ENCODE measurements around the gene ZNF276.
"Not testable (repeated sequence)": the region's sequence is repeated elsewhere in the genome, so short reads cannot be mapped to it uniquely, and the experiment has no call there.

Gene ZNF276

GRCh38 chr16:89738072-89738377, 16.7 kb downstream of the ZNF276 start:
- DNase-seq, result no peak

DNA sequence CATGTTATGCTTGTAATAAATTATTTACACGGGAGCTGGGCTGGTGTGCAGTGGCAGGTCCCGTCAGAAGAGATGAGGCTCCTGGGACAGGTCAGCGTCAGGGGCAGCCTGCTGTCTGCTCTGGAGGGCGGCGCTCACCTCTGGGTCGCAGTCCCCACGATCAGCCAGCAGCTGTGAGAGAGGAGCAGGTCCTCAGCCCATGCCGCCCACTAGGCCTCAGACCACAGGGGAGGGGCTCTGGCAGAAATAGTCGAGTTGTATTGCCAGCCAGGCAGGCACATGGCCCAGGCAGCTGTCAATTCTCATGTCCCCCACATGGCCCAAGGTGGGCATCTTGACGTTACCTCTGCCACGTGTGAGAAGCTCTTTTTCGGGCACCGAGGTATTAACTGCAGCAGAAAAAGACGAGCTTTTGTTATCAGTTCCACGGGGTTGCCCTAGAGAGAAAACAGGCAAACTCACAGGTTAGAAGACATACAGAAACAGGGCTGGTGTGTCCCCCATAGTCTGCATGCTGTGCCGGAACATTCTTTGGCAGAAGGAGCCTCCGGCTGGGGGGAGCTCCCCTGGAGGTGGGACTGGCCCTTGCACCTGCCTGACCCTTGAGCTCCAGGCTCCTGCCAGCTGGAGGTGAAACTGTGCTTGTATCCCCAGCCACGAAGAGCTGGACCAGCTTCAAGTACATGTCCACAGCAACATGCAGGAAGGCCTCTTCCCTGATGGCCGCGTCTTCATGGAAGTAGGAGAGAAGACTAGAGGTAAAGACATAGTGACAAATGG, 17.4 kb downstream of the ZNF276 start:
- no peak for DNase-seq

- no peak for DNase-seq
These were observed 18.0 kb downstream of the ZNF276 start for GRCh38 chr16:89739383-89739782.

DNA sequence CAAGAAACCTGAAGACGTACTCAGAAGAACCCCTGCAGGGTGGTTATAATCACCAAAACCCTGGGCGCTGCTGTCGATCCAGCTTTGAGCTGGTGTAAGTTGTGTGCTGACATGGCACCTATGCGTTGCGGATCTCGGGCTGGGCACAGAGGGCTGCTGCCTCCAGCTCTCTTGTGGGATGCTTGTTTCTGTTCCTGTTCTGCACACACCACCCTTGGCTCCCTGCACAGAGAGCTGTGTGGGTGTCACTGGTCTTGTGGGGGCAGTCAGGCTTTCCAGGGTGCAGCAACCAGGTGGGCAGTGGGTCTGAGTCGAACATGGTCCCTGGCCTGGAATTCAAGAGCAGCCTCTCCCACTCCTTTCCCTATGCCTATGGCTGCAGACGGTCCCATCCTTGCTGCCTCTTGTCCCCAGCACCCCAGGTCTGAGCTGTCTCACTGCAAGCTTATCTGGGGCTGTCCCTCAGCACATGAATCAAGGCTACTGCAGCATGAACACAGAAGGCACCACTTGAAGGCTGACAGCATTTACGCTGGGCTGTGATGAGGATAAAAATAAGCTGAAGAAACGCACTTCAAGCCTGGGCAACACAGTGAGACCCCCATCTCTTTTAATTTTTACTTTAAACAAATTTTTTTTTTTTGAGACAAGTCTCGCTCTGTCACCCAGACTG, 20.1 kb downstream of the ZNF276 start:
- no peak for DNase-seq

GRCh38 chr16:89742948-89743347, 21.6 kb downstream of the ZNF276 start:
- no peak for DNase-seq

GRCh38 chr16:89744813-89745212, 23.5 kb downstream of the ZNF276 start:
- DNase-seq, result no peak

DNA sequence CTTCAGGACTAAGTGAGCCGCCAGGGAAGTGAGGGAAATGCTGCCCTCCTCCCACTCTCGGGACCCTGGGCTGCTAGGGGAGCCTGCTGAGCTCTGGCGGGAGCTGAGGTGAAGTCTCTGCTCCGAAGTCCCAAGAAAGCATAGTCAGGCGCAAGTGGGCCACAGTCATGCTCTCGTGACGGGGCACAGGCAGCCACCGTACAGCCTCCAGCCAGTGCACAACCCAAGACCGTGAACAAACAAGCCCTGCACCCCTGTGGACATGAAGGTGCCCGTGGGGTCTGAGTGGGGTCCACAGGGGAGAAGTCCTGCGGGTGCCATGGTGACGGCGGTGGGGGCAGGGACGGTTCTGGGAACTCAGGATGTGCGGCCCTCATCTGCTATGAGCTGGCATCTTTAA, 24.7 kb downstream of the ZNF276 start:
- no peak for DNase-seq

DNA sequence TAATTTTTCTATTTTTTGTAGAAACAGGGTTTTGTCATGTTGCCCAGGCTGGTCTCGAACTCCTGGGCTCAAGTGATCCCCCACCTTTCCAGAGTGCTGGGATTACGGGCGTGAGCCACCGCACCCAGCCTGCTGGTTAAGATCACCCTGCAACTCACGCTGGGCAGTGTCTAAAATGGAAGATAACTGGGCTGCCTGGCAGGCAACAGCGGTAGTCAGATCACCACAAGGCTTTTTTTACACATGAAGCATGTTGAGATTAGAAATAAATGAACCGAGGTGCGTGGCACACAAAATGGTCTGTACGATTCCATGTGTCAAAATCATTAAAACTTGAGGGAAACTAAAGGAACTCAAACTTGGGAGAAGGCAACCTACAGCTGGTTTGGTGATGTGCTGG, 26.7 kb downstream of the ZNF276 start:
- DNase-seq, result no peak

GRCh38 chr16:89748921-89749320, 27.6 kb downstream of the ZNF276 start:
- no peak for DNase-seq

GRCh38 chr16:89749637-89750036, 28.3 kb downstream of the ZNF276 start:
- DNase-seq, result no peak

- DNase-seq, result no peak
These were observed 38.5 kb downstream of the ZNF276 start for GRCh38 chr16:89759746-89760340.

DNA sequence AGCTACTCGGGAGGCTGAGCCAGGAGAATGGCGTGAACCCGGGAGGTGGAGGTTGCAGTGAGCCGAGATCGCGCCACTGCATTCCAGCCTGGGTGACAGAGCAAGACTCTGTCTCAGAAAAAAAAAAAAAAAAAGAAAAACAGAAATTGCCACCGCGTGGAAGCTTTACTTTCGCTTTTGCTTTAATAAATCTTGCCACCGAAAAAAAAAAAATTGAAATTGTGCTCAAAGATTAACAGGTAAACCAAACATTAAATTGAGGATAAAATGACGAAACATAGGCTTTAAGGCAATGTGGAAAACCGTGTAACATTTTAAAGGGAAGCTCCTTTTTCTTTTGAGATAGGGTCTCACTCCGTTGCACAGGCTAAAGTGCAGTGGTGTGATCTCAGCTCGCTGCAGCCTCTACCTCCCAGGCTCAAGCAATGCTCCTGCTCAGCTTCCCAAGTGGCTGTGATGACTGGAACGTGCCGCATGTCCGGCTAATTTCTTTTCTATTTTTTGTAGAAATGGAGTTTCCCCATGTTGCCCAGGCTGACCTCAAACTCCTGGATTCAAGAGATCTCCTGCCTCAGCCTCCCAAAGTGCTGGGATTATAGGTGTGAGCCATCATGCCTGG, 40.1 kb downstream of the ZNF276 start:
- no peak for DNase-seq

GRCh38 chr16:89764711-89765201, 43.4 kb downstream of the ZNF276 start:
- no peak for DNase-seq

GRCh38 chr16:89765292-89765830, 44.0 kb downstream of the ZNF276 start:
- no peak for DNase-seq

GRCh38 chr16:89770367-89770766, 49.0 kb downstream of the ZNF276 start:
- DNase-seq, result no peak

- no peak for DNase-seq
These were observed 53.9 kb downstream of the ZNF276 start for GRCh38 chr16:89775223-89775622.

GRCh38 chr16:89778211-89778610, 56.9 kb downstream of the ZNF276 start:
- not testable (repeated sequence) for DNase-seq

DNA sequence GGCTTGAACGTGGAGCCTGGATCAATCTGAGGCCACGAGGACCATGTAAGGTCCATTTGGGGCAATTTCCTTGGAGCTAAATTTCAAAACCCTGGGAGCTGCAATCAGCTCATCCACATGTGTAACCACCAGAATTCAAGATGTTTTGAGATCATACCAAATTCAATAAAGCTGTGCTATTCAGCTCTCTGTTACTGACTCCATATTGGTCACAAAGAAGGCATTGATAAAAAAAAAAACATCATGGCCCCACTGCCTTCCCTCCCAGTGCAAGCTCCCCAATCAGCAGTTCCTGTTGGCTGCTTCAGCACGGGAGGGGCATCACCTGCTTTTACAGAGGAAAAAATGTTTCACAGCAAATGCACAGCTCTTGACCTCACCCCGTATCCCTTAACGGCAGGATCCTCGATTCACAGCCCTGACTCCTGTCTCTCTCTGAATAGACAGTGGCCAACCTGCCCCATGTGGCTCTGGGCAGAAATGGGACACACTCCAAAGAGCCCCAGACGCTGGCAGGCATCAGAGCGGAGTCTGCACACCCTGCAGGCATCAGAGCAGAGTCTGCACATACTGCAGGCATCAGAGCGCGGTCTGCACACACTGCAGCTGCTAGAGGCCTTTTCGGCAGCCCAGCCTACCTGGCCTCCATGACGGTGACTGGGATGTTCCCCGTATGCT, 58.0 kb downstream of the ZNF276 start:
- DNase-seq, result peak; percentile 12

DNA sequence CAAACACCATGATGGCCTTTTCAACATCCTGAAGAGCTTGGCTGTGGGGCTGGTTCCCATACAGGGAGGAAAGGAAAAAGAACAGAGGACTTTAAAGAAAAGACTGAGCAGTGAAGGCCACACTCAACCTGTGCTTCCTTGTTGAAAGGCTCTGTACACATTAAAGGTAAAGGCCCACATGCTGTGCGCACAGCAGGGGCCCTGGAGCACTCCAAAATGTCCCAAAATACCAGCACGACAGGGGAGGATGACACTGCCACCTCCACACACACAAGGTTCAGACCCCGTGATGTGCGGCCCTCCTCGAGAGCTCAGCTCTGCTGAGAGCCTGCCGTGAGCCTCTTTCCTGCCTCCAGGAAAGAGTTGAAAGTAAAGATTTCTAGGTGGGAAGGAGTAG, 58.6 kb downstream of the ZNF276 start:
- DNase-seq, result no peak

GRCh38 chr16:89782489-89782888, 61.2 kb downstream of the ZNF276 start:
- no peak for DNase-seq

GRCh38 chr16:89783952-89784351, 62.6 kb downstream of the ZNF276 start:
- not testable (repeated sequence) for DNase-seq

DNA sequence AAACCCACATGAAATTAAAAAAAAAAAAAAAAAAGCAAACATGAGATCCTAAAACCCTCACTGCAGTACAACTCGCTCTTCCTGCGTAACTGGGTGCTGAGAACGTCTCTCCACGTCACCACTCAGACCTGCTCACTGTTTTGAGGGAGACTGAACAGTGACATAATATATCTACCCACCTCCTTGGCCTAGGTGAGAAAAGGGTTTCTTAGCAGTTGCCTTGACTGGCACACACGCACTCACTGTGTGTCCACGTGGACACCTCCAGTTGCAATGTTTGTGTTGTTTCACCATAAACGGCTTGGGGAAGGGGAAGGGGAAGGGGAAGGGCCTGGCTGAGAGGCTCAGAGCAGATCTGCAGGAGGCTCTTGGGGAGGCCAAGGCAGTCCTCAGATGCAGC, 63.1 kb downstream of the ZNF276 start:
- no peak for DNase-seq

All from NCI-H2227 treated with DMSO at 0.1 percent for 48 hours (cell line).